Uterus (tissue), 2 donors: ENCODE measurements around the gene KLF5.

Source experiments
- POLR2A ChIP-seq, 2 donors: fragments of 450-650 bp; IDR thresholded peaks; one replicate each; pipeline ENCODE4 v1.6.1; 2016; ENCODE audit warnings: antibody characterized with exemption in 2 of 2, mild to moderate bottlenecking in 1 of 2, moderate library complexity in 1 of 2
- TF ChIP-seq, protein P1 (sequence below), 4 experiments: fragments of 200-600 bp in 2 of 4; fragments of 450-650 bp in 2 of 4; sonication (generic) in 2 of 4; IDR thresholded peaks; one replicate each; pipeline ENCODE4 v1.5.1; 2016 to 2019; ENCODE audit warnings: antibody characterized with exemption in 4 of 4, mild to moderate bottlenecking in 2 of 4, moderate library complexity in 1 of 4

DNA sequence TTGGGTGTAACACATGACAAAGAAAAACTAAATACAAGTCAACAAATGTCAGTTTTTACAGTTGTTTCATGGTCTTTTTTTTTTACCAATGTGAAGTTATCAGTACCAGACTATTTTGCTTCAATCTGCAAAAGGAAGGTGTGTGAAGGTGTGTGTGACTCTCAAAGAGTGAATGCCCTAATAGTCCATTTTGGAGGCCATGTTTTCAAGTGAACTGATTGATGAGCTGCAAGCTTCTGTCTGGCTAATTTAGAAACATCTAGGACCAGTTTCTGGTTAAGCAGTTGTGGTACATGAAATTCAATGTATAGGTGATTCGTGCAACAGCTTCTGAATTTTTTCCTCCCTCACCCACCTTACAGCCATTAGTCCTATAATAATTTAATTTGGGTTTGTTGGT is 16.1 kb downstream of the KLF5 start:
- TF ChIP-seq POLR2A (IDR thresholded peaks at IDR 0.05) = no peak
- TF ChIP-seq, protein P1, sequence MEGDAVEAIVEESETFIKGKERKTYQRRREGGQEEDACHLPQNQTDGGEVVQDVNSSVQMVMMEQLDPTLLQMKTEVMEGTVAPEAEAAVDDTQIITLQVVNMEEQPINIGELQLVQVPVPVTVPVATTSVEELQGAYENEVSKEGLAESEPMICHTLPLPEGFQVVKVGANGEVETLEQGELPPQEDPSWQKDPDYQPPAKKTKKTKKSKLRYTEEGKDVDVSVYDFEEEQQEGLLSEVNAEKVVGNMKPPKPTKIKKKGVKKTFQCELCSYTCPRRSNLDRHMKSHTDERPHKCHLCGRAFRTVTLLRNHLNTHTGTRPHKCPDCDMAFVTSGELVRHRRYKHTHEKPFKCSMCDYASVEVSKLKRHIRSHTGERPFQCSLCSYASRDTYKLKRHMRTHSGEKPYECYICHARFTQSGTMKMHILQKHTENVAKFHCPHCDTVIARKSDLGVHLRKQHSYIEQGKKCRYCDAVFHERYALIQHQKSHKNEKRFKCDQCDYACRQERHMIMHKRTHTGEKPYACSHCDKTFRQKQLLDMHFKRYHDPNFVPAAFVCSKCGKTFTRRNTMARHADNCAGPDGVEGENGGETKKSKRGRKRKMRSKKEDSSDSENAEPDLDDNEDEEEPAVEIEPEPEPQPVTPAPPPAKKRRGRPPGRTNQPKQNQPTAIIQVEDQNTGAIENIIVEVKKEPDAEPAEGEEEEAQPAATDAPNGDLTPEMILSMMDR (IDR thresholded peaks at IDR 0.05) = no peak
